HG02981 (cell line): Measurements from ENCODE around the gene SLFN11.
"Not testable (repeated sequence)": the region's sequence is repeated elsewhere in the genome, so short reads cannot be mapped to it uniquely, and the experiment has no call there.

Experiments used
- ATAC-seq: cut with Tn5 transposase; IDR thresholded peaks from one replicate; pipeline ENCODE4 v1.9.1; 2021; ENCODE audit warnings: mild to moderate bottlenecking, moderate library complexity; ENCODE audit not compliant: unreplicated experiment

The SLFN11 gene

GRCh38 chr17:35373534-35373983 is at the start of gene SLFN11:
TSS of gene SLFN11 (minus strand) at chr17:35373621. CDS start at chr17:35363807, 9,814 bp downstream.
- ATAC-seq: peak; percentile 47

GRCh38 chr17:35421069-35421468 is 47.6 kb upstream of the SLFN11 start:
- ATAC-seq: not testable (repeated sequence)

- no peak for ATAC-seq
These were observed 43.2 kb upstream of the SLFN11 start for GRCh38 chr17:35416659-35417058.

- ATAC-seq: not testable (repeated sequence)
These were observed 41.3 kb upstream of the SLFN11 start for GRCh38 chr17:35414707-35415106.

- ATAC-seq: no peak
These were observed 40.8 kb upstream of the SLFN11 start for GRCh38 chr17:35414247-35414646.

GRCh38 chr17:35407531-35407930 is 34.1 kb upstream of the SLFN11 start:
- no peak for ATAC-seq

- ATAC-seq: no peak
These were observed 33.1 kb upstream of the SLFN11 start for GRCh38 chr17:35406568-35406967.

- ATAC-seq: no peak
These were observed 30.9 kb upstream of the SLFN11 start for GRCh38 chr17:35404360-35404759.

GRCh38 chr17:35393783-35394182 is 20.4 kb upstream of the SLFN11 start:
- not testable (repeated sequence) for ATAC-seq

- no peak for ATAC-seq
These were observed 17.2 kb upstream of the SLFN11 start for GRCh38 chr17:35390663-35391062.

- no peak for ATAC-seq
These were observed 16.7 kb upstream of the SLFN11 start for GRCh38 chr17:35390156-35390555.

GRCh38 chr17:35387496-35387895 is 14.1 kb upstream of the SLFN11 start:
- ATAC-seq: no peak

GRCh38 chr17:35377706-35378105 is 4.3 kb upstream of the SLFN11 start:
- ATAC-seq: no peak

GRCh38 chr17:35377068-35377467 is 3.6 kb upstream of the SLFN11 start:
- no peak for ATAC-seq

GRCh38 chr17:35376245-35376644 is 2.8 kb upstream of the SLFN11 start:
- no peak for ATAC-seq

GRCh38 chr17:35374766-35375344 is 1.4 kb upstream of the SLFN11 start:
- no peak for ATAC-seq

- ATAC-seq: peak; percentile 7
These were observed 754 bp upstream of the SLFN11 start for GRCh38 chr17:35373984-35374765.

- peak; percentile 17 for ATAC-seq
These were observed 431 bp downstream of the SLFN11 start for GRCh38 chr17:35372846-35373533.

GRCh38 chr17:35371934-35372333 is 1.5 kb downstream of the SLFN11 start:
- ATAC-seq: no peak

GRCh38 chr17:35368081-35368830 is 5.2 kb downstream of the SLFN11 start:
- peak; percentile 94 for ATAC-seq

GRCh38 chr17:35361027-35361426 is 12.4 kb downstream of the SLFN11 start:
- no peak for ATAC-seq
